ENCODE data around the gene PHGDH. TPM values are rescaled to one million over a fixed set of nuclear protein-coding genes. Genes with fewer than 3 reads are reported as not detected.

The PHGDH gene
- total RNA-seq, 1 experiment from 2014 or later, result 82.0 TPM

DNA sequence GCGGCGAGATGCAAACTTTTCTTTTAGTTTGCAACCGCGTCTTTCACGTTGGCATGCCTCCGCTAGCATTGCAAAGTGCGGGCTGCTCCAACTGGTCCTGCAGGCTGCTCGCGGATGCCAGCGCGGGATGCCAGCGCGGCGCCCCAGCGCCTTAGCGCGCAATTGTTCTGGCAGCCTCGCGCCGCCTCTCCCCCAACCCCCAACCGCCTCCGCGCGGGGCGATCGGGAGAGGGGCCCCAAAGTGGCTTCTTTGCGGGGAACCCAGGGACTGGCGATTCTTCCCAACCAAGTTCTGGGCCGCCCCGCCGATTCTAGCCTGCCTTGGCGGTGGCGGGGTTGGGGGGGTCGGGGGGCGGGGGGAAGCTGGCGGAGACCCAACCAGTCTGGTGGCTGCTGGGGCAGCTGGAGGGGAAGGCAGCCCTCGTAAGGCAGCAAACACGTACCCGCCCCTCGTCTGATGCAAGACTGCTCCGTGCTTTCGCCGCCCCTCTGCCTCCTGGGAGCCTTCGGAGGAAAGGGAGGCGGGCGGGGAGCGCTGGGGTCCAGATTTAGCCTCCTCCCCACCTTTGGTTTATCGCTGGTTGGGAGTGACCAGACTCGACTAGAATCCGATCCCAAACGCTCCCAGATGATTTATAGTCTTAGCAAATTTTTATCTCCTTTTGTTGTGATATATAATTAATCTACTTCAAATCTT, 756 bp downstream of the PHGDH start:
- intact Hi-C loops (cut with micrococcal nuclease; ENCODE audit: unreplicated experiment), result no loop called here
- in situ Hi-C loops (cut with HindIII; ENCODE audit: low pct_unique_long_range_greater_than_20kb, low sequenced_read_pairs), result no loop called here
- POLR2A ChIA-PET, result interaction anchor here (0.5 kb wide), 1 partner anchor 29 kb away, joined by 18 read pairs; no protein-coding TSS in a partner anchor
- Histone ChIP-seq H3K9me3 (ENCODE audit: control insufficient read depth, insufficient read depth, low read depth, low read length) (no peaks in the 10 kb centered on the region), H3K36me3 (ENCODE audit: control insufficient read depth, insufficient read depth, low read length) (no peaks in the 10 kb centered on the region), H3K4me3 (ENCODE audit: low read depth in 2 of 2, low read length in 2 of 2) (peak overlapping the region; percentile 64 to 96), H3K4me1 (ENCODE audit: control insufficient read depth, insufficient read depth, low read length) (peaks cover 15% of the 10 kb centered on the region), H3K27me3 (ENCODE audit: control insufficient read depth, insufficient read depth, low read length) (peaks cover 8% of the 10 kb centered on the region; the same call in 1 of the 2 replicates), H3K27ac (ENCODE audit: low read length) (peak overlapping the region; percentile 84)
- no TSS peak for BruUV-seq (replicated peaks)
- peak; percentile 60; the same call in 1 of the 2 replicates for TF ChIP-seq POLR2AphosphoS5 (IDR thresholded peaks at IDR 0.05; ENCODE audit: low read depth, low read length)
- TF ChIP-seq SIN3A (IDR thresholded peaks at IDR 0.05; ENCODE audit: borderline replicate concordance, insufficient read depth, low read depth, low read length), result no peak
- TF ChIP-seq TCF7L2 (IDR thresholded peaks at IDR 0.05; ENCODE audit: low read depth, low read length), result no peak
- TF ChIP-seq, protein P1, sequence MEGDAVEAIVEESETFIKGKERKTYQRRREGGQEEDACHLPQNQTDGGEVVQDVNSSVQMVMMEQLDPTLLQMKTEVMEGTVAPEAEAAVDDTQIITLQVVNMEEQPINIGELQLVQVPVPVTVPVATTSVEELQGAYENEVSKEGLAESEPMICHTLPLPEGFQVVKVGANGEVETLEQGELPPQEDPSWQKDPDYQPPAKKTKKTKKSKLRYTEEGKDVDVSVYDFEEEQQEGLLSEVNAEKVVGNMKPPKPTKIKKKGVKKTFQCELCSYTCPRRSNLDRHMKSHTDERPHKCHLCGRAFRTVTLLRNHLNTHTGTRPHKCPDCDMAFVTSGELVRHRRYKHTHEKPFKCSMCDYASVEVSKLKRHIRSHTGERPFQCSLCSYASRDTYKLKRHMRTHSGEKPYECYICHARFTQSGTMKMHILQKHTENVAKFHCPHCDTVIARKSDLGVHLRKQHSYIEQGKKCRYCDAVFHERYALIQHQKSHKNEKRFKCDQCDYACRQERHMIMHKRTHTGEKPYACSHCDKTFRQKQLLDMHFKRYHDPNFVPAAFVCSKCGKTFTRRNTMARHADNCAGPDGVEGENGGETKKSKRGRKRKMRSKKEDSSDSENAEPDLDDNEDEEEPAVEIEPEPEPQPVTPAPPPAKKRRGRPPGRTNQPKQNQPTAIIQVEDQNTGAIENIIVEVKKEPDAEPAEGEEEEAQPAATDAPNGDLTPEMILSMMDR (IDR thresholded peaks at IDR 0.05), result no peak
- TF ChIP-seq, protein P2, sequence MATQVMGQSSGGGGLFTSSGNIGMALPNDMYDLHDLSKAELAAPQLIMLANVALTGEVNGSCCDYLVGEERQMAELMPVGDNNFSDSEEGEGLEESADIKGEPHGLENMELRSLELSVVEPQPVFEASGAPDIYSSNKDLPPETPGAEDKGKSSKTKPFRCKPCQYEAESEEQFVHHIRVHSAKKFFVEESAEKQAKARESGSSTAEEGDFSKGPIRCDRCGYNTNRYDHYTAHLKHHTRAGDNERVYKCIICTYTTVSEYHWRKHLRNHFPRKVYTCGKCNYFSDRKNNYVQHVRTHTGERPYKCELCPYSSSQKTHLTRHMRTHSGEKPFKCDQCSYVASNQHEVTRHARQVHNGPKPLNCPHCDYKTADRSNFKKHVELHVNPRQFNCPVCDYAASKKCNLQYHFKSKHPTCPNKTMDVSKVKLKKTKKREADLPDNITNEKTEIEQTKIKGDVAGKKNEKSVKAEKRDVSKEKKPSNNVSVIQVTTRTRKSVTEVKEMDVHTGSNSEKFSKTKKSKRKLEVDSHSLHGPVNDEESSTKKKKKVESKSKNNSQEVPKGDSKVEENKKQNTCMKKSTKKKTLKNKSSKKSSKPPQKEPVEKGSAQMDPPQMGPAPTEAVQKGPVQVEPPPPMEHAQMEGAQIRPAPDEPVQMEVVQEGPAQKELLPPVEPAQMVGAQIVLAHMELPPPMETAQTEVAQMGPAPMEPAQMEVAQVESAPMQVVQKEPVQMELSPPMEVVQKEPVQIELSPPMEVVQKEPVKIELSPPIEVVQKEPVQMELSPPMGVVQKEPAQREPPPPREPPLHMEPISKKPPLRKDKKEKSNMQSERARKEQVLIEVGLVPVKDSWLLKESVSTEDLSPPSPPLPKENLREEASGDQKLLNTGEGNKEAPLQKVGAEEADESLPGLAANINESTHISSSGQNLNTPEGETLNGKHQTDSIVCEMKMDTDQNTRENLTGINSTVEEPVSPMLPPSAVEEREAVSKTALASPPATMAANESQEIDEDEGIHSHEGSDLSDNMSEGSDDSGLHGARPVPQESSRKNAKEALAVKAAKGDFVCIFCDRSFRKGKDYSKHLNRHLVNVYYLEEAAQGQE (IDR thresholded peaks at IDR 0.05; ENCODE audit: insufficient read depth in 1 of 2, low read depth in 2 of 2, low read length in 1 of 2), result no peak
- no peak for DNase-seq (ENCODE audit: low read depth, low spot score)
- peak; percentile 81 for ATAC-seq
- CTCF ChIA-PET, result interaction anchor here (0.6 to 1.2 kb wide), 3 partner anchors 16 to 130 kb away, joined by 3 read pairs; no protein-coding TSS in a partner anchor

DNA sequence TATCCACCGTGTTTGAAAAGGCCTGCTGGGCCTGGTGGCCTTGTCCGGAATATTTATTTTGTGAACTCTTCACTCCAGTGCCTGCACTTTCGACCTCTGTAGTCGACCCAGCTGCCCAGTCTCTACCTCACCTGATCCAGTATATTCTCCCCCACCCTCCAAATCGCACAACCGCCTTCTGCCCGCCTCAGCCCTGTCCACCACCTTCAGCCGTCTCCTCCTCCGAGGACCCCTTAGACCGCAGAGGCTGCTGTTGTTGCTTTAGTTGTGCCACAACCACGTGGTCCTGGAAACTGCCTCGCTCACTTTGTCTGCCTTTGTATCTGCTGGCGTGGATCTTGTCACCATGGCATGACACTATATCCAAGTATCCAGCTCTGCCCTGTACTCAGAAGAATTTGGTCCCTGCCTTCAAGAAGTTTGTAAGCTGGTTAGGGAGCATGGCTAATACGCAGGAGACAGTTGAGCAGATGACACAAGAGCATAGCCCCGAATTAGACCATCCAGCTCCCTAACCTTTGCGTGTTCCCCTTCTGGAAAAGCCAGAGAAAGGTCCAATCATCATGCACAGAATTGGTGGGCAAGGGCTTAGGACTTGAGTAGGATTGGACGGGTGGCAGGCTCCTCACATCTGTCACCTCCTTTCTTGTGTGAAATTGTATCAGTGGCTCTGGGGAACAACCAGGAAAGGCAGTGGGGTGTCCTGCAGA, 1.5 kb downstream of the PHGDH start:
- POLR2A ChIA-PET, result no interaction called here
- peak overlapping the region; percentile 64 to 96 for H3K4me3 ChIP-seq (ENCODE audit: low read depth in 2 of 2, low read length in 2 of 2)
- intact Hi-C loops (cut with micrococcal nuclease; ENCODE audit: unreplicated experiment) (no loop called here), in situ Hi-C loops (cut with HindIII; ENCODE audit: low pct_unique_long_range_greater_than_20kb, low sequenced_read_pairs) (no loop called here)
- ATAC-seq (no peak), DNase-seq (ENCODE audit: low read depth, low spot score) (no peak)
- H3K9me3 ChIP-seq (ENCODE audit: control insufficient read depth, insufficient read depth, low read depth, low read length), result no peaks in the 10 kb centered on the region
- CTCF ChIA-PET, result interaction anchor here (0.6 kb wide), 1 partner anchor 15 kb away, joined by 3 read pairs; no protein-coding TSS in a partner anchor
- H3K4me1 ChIP-seq (ENCODE audit: control insufficient read depth, insufficient read depth, low read length), result peaks cover 15% of the 10 kb centered on the region
- peaks cover 8% of the 10 kb centered on the region; the same call in 1 of the 2 replicates for H3K27me3 ChIP-seq (ENCODE audit: control insufficient read depth, insufficient read depth, low read length)
- TSS peak; percentile 76 for BruUV-seq (replicated peaks)
- H3K36me3 ChIP-seq (ENCODE audit: control insufficient read depth, insufficient read depth, low read length), result no peaks in the 10 kb centered on the region
- TF ChIP-seq, protein P2 (IDR thresholded peaks at IDR 0.05; ENCODE audit: insufficient read depth in 1 of 2, low read depth in 2 of 2, low read length in 1 of 2), result no peak
- TF ChIP-seq SIN3A (IDR thresholded peaks at IDR 0.05; ENCODE audit: borderline replicate concordance, insufficient read depth, low read depth, low read length), result no peak
- H3K27ac ChIP-seq (ENCODE audit: low read length), result peak overlapping the region; percentile 84
